Measurements from ENCODE around the gene GDPD4. TPM values are rescaled to one million over a fixed set of nuclear protein-coding genes. Genes with fewer than 3 reads are reported as not detected.

Gene GDPD4
- total and polyA plus RNA-seq, 9 donors = 0.13 to 0.67 (median 0.25) TPM; not detected in 1

GRCh38 chr11:77191823-77192495 is 109.5 kb downstream of the GDPD4 start:
- Histone ChIP-seq H3K4me3 (ENCODE audit: low read length) (no peak overlapping the region), H3K27me3 (ENCODE audit: control insufficient read depth, insufficient read depth, low read length) (peaks cover 2% of the 10 kb centered on the region), H3K9me3 (replicated peaks; ENCODE audit: control insufficient read depth, low read depth, low read length) (no peaks in the 10 kb centered on the region), H3K4me1 (ENCODE audit: control insufficient read depth, insufficient read depth, low read length) (peaks cover 26% of the 10 kb centered on the region), H3K36me3 (ENCODE audit: control insufficient read depth, insufficient read depth, low read length) (no peaks in the 10 kb centered on the region), H3K27ac (ENCODE audit: low read length) (no peak overlapping the region)
- WGBS (ENCODE audit: insufficient coverage) = 34% methylated on average over 22 of the region's 27 CpGs
- no peak for DNase-seq

GRCh38 chr11:77191429-77191822 is 110.1 kb downstream of the GDPD4 start:
- Histone ChIP-seq H3K4me1 (ENCODE audit: control insufficient read depth, insufficient read depth, low read length) (peaks cover 26% of the 10 kb centered on the region), H3K27me3 (ENCODE audit: control insufficient read depth, insufficient read depth, low read length) (peaks cover 2% of the 10 kb centered on the region), H3K4me3 (ENCODE audit: low read length) (no peak overlapping the region), H3K9me3 (replicated peaks; ENCODE audit: control insufficient read depth, low read depth, low read length) (no peaks in the 10 kb centered on the region), H3K36me3 (ENCODE audit: control insufficient read depth, insufficient read depth, low read length) (no peaks in the 10 kb centered on the region), H3K27ac (ENCODE audit: low read length) (no peak overlapping the region)
- DNase-seq = no peak
- WGBS (ENCODE audit: insufficient coverage) = 54% methylated on average over 11 of the region's 11 CpGs

- peaks cover 2% of the 10 kb centered on the region for H3K27me3 ChIP-seq (ENCODE audit: control insufficient read depth, insufficient read depth, low read length)
- 81% methylated on average over 17 of the region's 21 CpGs for WGBS (ENCODE audit: insufficient coverage)
- no peak overlapping the region for H3K4me3 ChIP-seq (ENCODE audit: low read length)
- no peak overlapping the region for H3K27ac ChIP-seq (ENCODE audit: low read length)
- H3K36me3 ChIP-seq (ENCODE audit: control insufficient read depth, insufficient read depth, low read length) = no peaks in the 10 kb centered on the region
- DNase-seq = no peak
- H3K9me3 ChIP-seq (replicated peaks; ENCODE audit: control insufficient read depth, low read depth, low read length) = no peaks in the 10 kb centered on the region
- H3K4me1 ChIP-seq (ENCODE audit: control insufficient read depth, insufficient read depth, low read length) = peaks cover 20% of the 10 kb centered on the region
These were observed 111.0 kb downstream of the GDPD4 start for GRCh38 chr11:77190331-77191075.

- peaks cover 2% of the 10 kb centered on the region for H3K27me3 ChIP-seq (ENCODE audit: control insufficient read depth, insufficient read depth, low read length)
- WGBS (ENCODE audit: insufficient coverage) = 89% methylated on average over 28 of the region's 28 CpGs
- no peak for DNase-seq
- H3K4me1 ChIP-seq (ENCODE audit: control insufficient read depth, insufficient read depth, low read length) = peaks cover 12% of the 10 kb centered on the region
- no peak overlapping the region for H3K4me3 ChIP-seq (ENCODE audit: low read length)
- no peaks in the 10 kb centered on the region for H3K36me3 ChIP-seq (ENCODE audit: control insufficient read depth, insufficient read depth, low read length)
- H3K27ac ChIP-seq (ENCODE audit: low read length) = no peak overlapping the region
- no peaks in the 10 kb centered on the region for H3K9me3 ChIP-seq (replicated peaks; ENCODE audit: control insufficient read depth, low read depth, low read length)
These were observed 111.8 kb downstream of the GDPD4 start for GRCh38 chr11:77189588-77190210.

- DNase-seq = peak; percentile 58
- Histone ChIP-seq H3K4me3 (ENCODE audit: low read length) (no peak overlapping the region), H3K27me3 (ENCODE audit: control insufficient read depth, insufficient read depth, low read length) (peaks cover 2% of the 10 kb centered on the region), H3K9me3 (replicated peaks; ENCODE audit: control insufficient read depth, low read depth, low read length) (no peaks in the 10 kb centered on the region), H3K27ac (ENCODE audit: low read length) (no peak overlapping the region), H3K4me1 (ENCODE audit: control insufficient read depth, insufficient read depth, low read length) (peaks cover 12% of the 10 kb centered on the region), H3K36me3 (ENCODE audit: control insufficient read depth, insufficient read depth, low read length) (no peaks in the 10 kb centered on the region)
- WGBS (ENCODE audit: insufficient coverage) = 88% methylated on average over 7 of the region's 18 CpGs
These were observed 112.6 kb downstream of the GDPD4 start for GRCh38 chr11:77188633-77189491.

GRCh38 chr11:77187776-77188632 is 113.5 kb downstream of the GDPD4 start:
- peak; percentile 88 for DNase-seq
- H3K36me3 ChIP-seq (ENCODE audit: control insufficient read depth, insufficient read depth, low read length) = no peaks in the 10 kb centered on the region
- H3K4me3 ChIP-seq (ENCODE audit: low read length) = no peak overlapping the region
- 0% methylated on average over 2 of the region's 7 CpGs for WGBS (ENCODE audit: insufficient coverage)
- H3K27me3 ChIP-seq (ENCODE audit: control insufficient read depth, insufficient read depth, low read length) = peaks cover 2% of the 10 kb centered on the region
- no peak overlapping the region for H3K27ac ChIP-seq (ENCODE audit: low read length)
- no peaks in the 10 kb centered on the region for H3K9me3 ChIP-seq (replicated peaks; ENCODE audit: control insufficient read depth, low read depth, low read length)
- H3K4me1 ChIP-seq (ENCODE audit: control insufficient read depth, insufficient read depth, low read length) = peaks cover 12% of the 10 kb centered on the region

- peaks cover 12% of the 10 kb centered on the region for H3K4me1 ChIP-seq (ENCODE audit: control insufficient read depth, insufficient read depth, low read length)
- 70% methylated on average over 7 of the region's 9 CpGs for WGBS (ENCODE audit: insufficient coverage)
These were observed 114.3 kb downstream of the GDPD4 start for GRCh38 chr11:77187111-77187750.

GRCh38 chr11:77186302-77186701 is 115.2 kb downstream of the GDPD4 start:
- no CpG with 5 or more reads among the region's 1 CpG for WGBS (ENCODE audit: insufficient coverage)
- no peak for DNase-seq
- Histone ChIP-seq H3K4me3 (ENCODE audit: low read length) (no peak overlapping the region), H3K36me3 (ENCODE audit: control insufficient read depth, insufficient read depth, low read length) (no peaks in the 10 kb centered on the region), H3K27ac (ENCODE audit: low read length) (no peak overlapping the region), H3K4me1 (ENCODE audit: control insufficient read depth, insufficient read depth, low read length) (peaks cover 12% of the 10 kb centered on the region), H3K27me3 (ENCODE audit: control insufficient read depth, insufficient read depth, low read length) (peaks cover 2% of the 10 kb centered on the region), H3K9me3 (replicated peaks; ENCODE audit: control insufficient read depth, low read depth, low read length) (no peaks in the 10 kb centered on the region)

More at GRCh38 chr11:77187111-77187750, 114.3 kb downstream of the GDPD4 start:
- no peak overlapping the region for H3K4me3 ChIP-seq (ENCODE audit: low read length)
- peaks cover 2% of the 10 kb centered on the region for H3K27me3 ChIP-seq (ENCODE audit: control insufficient read depth, insufficient read depth, low read length)
- DNase-seq = no peak
- no peaks in the 10 kb centered on the region for H3K9me3 ChIP-seq (replicated peaks; ENCODE audit: control insufficient read depth, low read depth, low read length)
- no peak overlapping the region for H3K27ac ChIP-seq (ENCODE audit: low read length)
- no peaks in the 10 kb centered on the region for H3K36me3 ChIP-seq (ENCODE audit: control insufficient read depth, insufficient read depth, low read length)
